Tibial nerve (tissue), 4 donors: ENCODE measurements around the gene SLC22A12. TPM values are rescaled to one million over a fixed set of nuclear protein-coding genes. Genes with fewer than 3 reads are reported as not detected.

Experiments
- DNase-seq, 2 donors: peaks; one replicate each; pipeline ENCODE4 v3.0.0-alpha.2; 2019; ENCODE audit warnings: low spot score in 2 of 2
- H3K27ac ChIP-seq, 4 donors: fragments of 200-600 bp; sonication (generic) in 3 of 4; one replicate each; pipeline ENCODE4 v1.5.1; 2017 to 2019; ENCODE audit warnings: mild to moderate bottlenecking in 1 of 4
- H3K27me3 ChIP-seq, 2 donors: fragments of 200-600 bp; sonication (generic) in 1 of 2; one replicate each; pipeline versions ENCODE4 v1.5.1 to v1.6.0; 2017 to 2019
- H3K36me3 ChIP-seq, 3 donors: fragments of 200-600 bp; sonication (generic); one replicate each; pipeline ENCODE4 v1.5.1; 2018 to 2019
- H3K4me1 ChIP-seq, 4 donors: fragments of 200-600 bp; sonication (generic) in 3 of 4; one replicate each; pipeline ENCODE4 v1.5.1; 2017 to 2019
- H3K4me3 ChIP-seq, 4 donors: fragments of 200-600 bp; sonication (generic) in 3 of 4; one replicate each; pipeline ENCODE4 v1.5.1; 2017 to 2019; ENCODE audit warnings: mild to moderate bottlenecking in 1 of 4, moderate library complexity in 1 of 4
- H3K9me3 ChIP-seq, 4 donors: fragments of 200-600 bp; sonication (generic) in 3 of 4; one replicate each; pipeline ENCODE4 v1.5.1; 2017 to 2019
- CTCF ChIP-seq, 5 experiments: fragments of 200-600 bp in 3 of 5; fragments of 450-650 bp in 2 of 5; sonication (generic) in 3 of 5; IDR thresholded peaks; one replicate each; pipeline ENCODE4 v1.5.1; 2016 to 2019; ENCODE audit warnings: antibody characterized with exemption in 5 of 5, mild to moderate bottlenecking in 3 of 5, moderate library complexity in 2 of 5
- EP300 ChIP-seq, 2 donors: sonication (generic); formaldehyde crosslinking; IDR thresholded peaks; one replicate each; pipeline ENCODE4 v1.6.1; 2017; ENCODE audit warnings: antibody characterized with exemption in 2 of 2, mild to moderate bottlenecking in 1 of 2
- POLR2A ChIP-seq, 2 donors: fragments of 450-650 bp; IDR thresholded peaks; one replicate each; pipeline ENCODE4 v1.6.1; 2017; ENCODE audit warnings: antibody characterized with exemption in 2 of 2, mild to moderate bottlenecking in 2 of 2, moderate library complexity in 2 of 2
- WGBS, 2 donors: methylation state at CpG; one replicate each; pipeline ENCODE4 v1.1.5; 2018; 5-methylcytosine and 5-hydroxymethylcytosine counted together
- total RNA-seq, 4 donors: library from RNA; depleted of rRNA; stranded (reverse); fragments of >200 nt; gene quantifications; one replicate each; pipeline ENCODE4 v1.1.0, GENCODE V29; 2016

SLC22A12 gene
- total RNA-seq, 4 donors from 2014 or later = 0.30 TPM; not detected in 3

DNA sequence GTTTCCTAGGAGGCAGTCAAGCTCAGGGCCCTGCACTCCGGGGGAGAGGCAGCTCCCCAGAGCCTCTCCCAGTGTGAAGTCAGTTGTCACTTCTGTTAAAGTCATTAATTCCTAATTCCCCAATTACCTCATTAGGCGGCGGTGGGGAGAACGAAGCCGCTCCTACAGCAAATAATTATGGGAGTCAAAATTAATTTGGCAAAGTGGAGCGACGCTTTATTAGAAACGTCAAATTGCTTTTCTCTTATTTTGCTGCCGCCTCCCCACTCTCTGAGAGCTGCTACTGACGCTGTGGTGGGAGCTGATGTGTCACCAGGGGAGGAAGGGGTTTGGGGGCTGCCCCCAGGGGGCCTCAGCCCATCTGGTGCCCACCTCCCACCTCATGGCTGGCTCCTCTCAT, 41.6 kb downstream of the SLC22A12 start:
- no peak overlapping the region for H3K27ac ChIP-seq
- no peaks in the 10 kb centered on the region for H3K9me3 ChIP-seq
- no peak for TF ChIP-seq CTCF (IDR thresholded peaks at IDR 0.05)
- no peak for TF ChIP-seq EP300 (IDR thresholded peaks at IDR 0.05)
- no peak for TF ChIP-seq POLR2A (IDR thresholded peaks at IDR 0.05)
- H3K4me1 ChIP-seq = peaks cover 0 to under 1% (median 0%) of the 10 kb centered on the region in 4 donors
- DNase-seq = no peak
- no peak overlapping the region for H3K4me3 ChIP-seq
- no peaks in the 10 kb centered on the region for H3K36me3 ChIP-seq
- 84 to 87% methylated on average over 10 of the region's 10 CpGs for WGBS, 2 donors
- H3K27me3 ChIP-seq = peaks cover 0 to 14% of the 10 kb centered on the region in 2 donors

DNA sequence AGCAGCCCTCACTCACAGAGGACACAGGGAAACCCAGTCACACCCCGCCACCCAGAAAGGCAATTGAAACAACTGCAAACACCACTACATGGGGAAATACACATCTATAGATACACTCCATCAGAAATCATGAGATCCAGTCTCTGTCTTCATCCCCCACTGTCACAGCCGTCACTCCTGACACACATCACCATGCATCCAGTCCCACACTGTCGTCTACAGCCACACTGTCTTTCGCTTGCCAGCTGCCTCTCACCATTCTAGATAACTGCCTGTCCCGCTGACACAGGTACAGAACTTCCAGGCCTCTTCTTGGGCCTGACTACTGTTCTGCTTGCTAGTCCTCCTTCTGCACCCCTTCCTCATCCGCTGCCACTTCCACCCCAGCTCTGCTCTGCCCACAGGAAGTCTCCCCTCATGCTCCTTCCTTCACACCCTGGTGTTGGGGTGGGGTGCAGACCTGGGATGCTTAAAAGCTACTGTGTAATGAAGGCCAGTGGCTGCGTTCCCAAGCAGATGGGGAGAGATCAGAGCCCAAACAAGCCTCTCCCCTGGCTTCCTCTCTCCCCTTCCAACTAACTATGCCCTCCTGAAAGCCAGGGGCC, 42.6 kb downstream of the SLC22A12 start:
- WGBS, 2 donors = 81 to 83% methylated on average over 7 of the region's 7 CpGs
- no peak for DNase-seq
- no peak overlapping the region for H3K4me3 ChIP-seq
- H3K9me3 ChIP-seq = no peaks in the 10 kb centered on the region
- TF ChIP-seq CTCF (IDR thresholded peaks at IDR 0.05) = no peak
- TF ChIP-seq EP300 (IDR thresholded peaks at IDR 0.05) = no peak
- no peak for TF ChIP-seq POLR2A (IDR thresholded peaks at IDR 0.05)
- no peak overlapping the region for H3K27ac ChIP-seq
- peaks cover 0 to 8% (median 0%) of the 10 kb centered on the region in 4 donors for H3K4me1 ChIP-seq
- no peaks in the 10 kb centered on the region for H3K36me3 ChIP-seq
- peaks cover 0 to 24% of the 10 kb centered on the region in 2 donors for H3K27me3 ChIP-seq

GRCh38 chr11:64637334-64638017, 46.5 kb downstream of the SLC22A12 start:
- TF ChIP-seq CTCF (IDR thresholded peaks at IDR 0.05) (no peak), EP300 (IDR thresholded peaks at IDR 0.05) (no peak), POLR2A (IDR thresholded peaks at IDR 0.05) (no peak)
- Histone ChIP-seq H3K4me1 (peaks cover 0 to 12% (median 0%) of the 10 kb centered on the region in 4 donors), H3K27me3 (peaks cover 0 to 63% of the 10 kb centered on the region in 2 donors), H3K4me3 (no peak overlapping the region), H3K36me3 (no peaks in the 10 kb centered on the region), H3K27ac (no peak overlapping the region), H3K9me3 (no peaks in the 10 kb centered on the region)
- DNase-seq = no peak
- 34 to 42% methylated on average over 12 to 15 of the region's 15 CpGs for WGBS, 2 donors

DNA sequence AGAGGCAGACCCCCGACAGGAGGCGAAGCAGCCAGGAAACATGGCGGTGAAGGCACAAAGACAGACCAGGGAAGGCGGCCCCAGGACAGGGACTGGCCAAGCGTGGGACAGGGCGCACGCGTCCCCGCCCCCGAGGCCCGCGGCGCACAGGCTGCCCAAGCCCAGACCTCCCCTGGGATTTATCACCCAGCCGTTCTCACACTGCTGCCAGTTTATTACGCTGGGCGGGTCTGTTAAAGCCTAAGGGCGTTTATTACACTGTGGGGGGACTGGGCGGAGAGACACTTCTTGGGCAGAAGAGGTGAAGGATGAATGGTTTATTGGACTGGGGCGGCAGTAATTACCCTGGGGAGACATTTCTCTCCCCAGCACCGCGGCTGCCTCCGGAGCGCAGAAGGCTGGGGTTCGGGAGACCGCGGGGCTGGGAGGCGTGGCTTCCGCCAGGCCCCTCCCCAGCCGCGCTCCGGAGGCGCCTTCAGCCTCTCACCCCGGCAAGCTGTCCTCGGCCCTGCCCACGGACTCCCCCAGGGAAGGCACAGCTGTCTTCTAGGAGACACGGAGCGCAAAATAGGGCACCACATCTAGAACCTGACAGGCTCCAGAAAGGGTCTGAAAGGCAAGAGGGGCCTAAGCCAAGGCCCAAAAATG, 47.1 kb downstream of the SLC22A12 start:
- Histone ChIP-seq H3K36me3 (no peaks in the 10 kb centered on the region), H3K9me3 (no peaks in the 10 kb centered on the region), H3K27ac (no peak overlapping the region), H3K27me3 (peaks cover 0 to 69% of the 10 kb centered on the region in 2 donors), H3K4me3 (no peak overlapping the region), H3K4me1 (peaks cover 0 to 18% (median 0%) of the 10 kb centered on the region in 4 donors)
- WGBS, 2 donors = 10 to 24% methylated on average over 31 to 37 of the region's 37 CpGs
- DNase-seq = no peak
- TF ChIP-seq CTCF (IDR thresholded peaks at IDR 0.05) (no peak), EP300 (IDR thresholded peaks at IDR 0.05) (no peak)

DNA sequence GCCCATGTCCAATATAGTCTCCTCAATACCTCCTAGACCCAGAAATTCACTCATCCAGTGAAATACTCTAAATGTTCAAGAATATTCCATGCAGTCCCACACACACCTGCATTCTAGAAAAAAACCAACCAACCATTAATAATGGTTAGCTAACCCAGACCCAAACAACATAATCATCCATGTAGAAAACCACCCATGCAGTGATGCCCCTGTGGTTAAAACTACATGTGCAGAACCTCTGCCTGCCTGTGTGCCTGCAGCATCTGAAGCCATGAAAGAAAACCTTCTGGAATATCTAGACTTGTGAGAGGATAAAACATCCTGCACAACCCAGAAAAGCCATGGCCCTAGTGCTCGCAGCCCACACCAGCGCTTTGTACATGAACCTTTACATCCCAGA, 47.8 kb downstream of the SLC22A12 start:
- no peak for DNase-seq
- no peak overlapping the region for H3K4me3 ChIP-seq
- WGBS, 2 donors = 93 to 96% methylated on average over 2 of the region's 2 CpGs

More for the DNA sequence above, 47.8 kb downstream of the SLC22A12 start:
- Histone ChIP-seq H3K9me3 (no peaks in the 10 kb centered on the region), H3K36me3 (no peaks in the 10 kb centered on the region), H3K27ac (no peak overlapping the region), H3K4me1 (peaks cover 0 to 24% (median 2%) of the 10 kb centered on the region in 4 donors), H3K27me3 (peaks cover 0 to 76% of the 10 kb centered on the region in 2 donors)
- TF ChIP-seq CTCF (IDR thresholded peaks at IDR 0.05) = no peak
- TF ChIP-seq EP300 (IDR thresholded peaks at IDR 0.05) = no peak
- TF ChIP-seq POLR2A (IDR thresholded peaks at IDR 0.05) = no peak
